Upper lobe of left lung (tissue), 6 donors: ENCODE results near the gene ATXN3. TPM values are rescaled to one million over a fixed set of nuclear protein-coding genes. Genes with fewer than 3 reads are reported as not detected.
"Not testable (repeated sequence)": the region's sequence is repeated elsewhere in the genome, so short reads cannot be mapped to it uniquely, and the experiment has no call there.

ENCODE experiments used
- ATAC-seq, 2 donors: fragments of 200-7000 bp; cut with Tn5 transposase; one replicate each; pipeline ENCODE4 v1.9.1; 2022; ENCODE audit warnings: mild to moderate bottlenecking in 2 of 2, moderate library complexity in 2 of 2; ENCODE audit not compliant: low FRiP score in 2 of 2
- DNase-seq, 2 donors: peaks; one replicate each; pipeline ENCODE4 v3.0.0-alpha.2; 2019 to 2020
- H3K27ac ChIP-seq, 4 donors: fragments of 200-600 bp; sonication (generic); one replicate each; pipeline ENCODE4 v1.5.1; 2016 to 2019
- H3K27me3 ChIP-seq, 4 donors: fragments of 200-600 bp; sonication (generic); one replicate each; pipeline ENCODE4 v1.5.1; 2017 to 2019
- H3K36me3 ChIP-seq, 4 donors: fragments of 200-600 bp; sonication (generic); one replicate each; pipeline ENCODE4 v1.5.1; 2016 to 2019
- H3K4me1 ChIP-seq, 4 donors: fragments of 200-600 bp; sonication (generic); one replicate each; pipeline ENCODE4 v1.5.1; 2018 to 2019
- H3K4me3 ChIP-seq, 4 donors: fragments of 200-600 bp; sonication (generic); one replicate each; pipeline ENCODE4 v1.5.1; 2017 to 2019; ENCODE audit warnings: mild to moderate bottlenecking in 2 of 4, moderate library complexity in 1 of 4
- H3K9me3 ChIP-seq, 4 donors: fragments of 200-600 bp; sonication (generic); one replicate each; pipeline ENCODE4 v1.5.1; 2018 to 2019
- CTCF ChIP-seq, 6 experiments: fragments of 450-650 bp in 4 of 6; fragments of 200-600 bp in 2 of 6; sonication (generic) in 2 of 6; IDR thresholded peaks; one replicate each; pipeline ENCODE4 v1.5.1; 2016 to 2019; ENCODE audit warnings: antibody characterized with exemption in 6 of 6
- EP300 ChIP-seq, 4 donors: sonication (generic); formaldehyde crosslinking; IDR thresholded peaks; one replicate each; pipeline ENCODE4 v1.5.1; 2017; ENCODE audit warnings: antibody characterized with exemption in 4 of 4, control low read depth in 2 of 4
- POLR2A ChIP-seq, 4 donors: fragments of 450-650 bp; IDR thresholded peaks; one replicate each; pipeline ENCODE4 v1.5.1; 2016 to 2017; ENCODE audit warnings: antibody characterized with exemption in 4 of 4, mild to moderate bottlenecking in 2 of 4
- POLR2AphosphoS5 ChIP-seq, 2 donors: sonication (generic); formaldehyde crosslinking; IDR thresholded peaks; one replicate each; pipeline ENCODE4 v1.5.1; 2017; ENCODE audit warnings: antibody characterized with exemption in 2 of 2
- WGBS, 2 donors: methylation state at CpG; one replicate each; pipeline ENCODE4 v1.1.5; 2017 to 2018; 5-methylcytosine and 5-hydroxymethylcytosine counted together
- total RNA-seq, 6 donors: library from RNA; depleted of rRNA in 4 of 6; stranded (reverse); fragments of >200 nt in 4 of 6; gene quantifications; one replicate each; pipeline versions ENCODE4 v1.1.0 to v1.2.1, GENCODE V29; 2016 to 2021
- donor health status: DM: no; HTN: no; CAD: no; lungs with moderate emphysema.
- donor health status: DM: no; HTN: yes; CAD: no; lungs with severe emphysema.

Gene ATXN3
- total RNA-seq, 6 donors from 2014 or later = 17.8 to 154 (median 31.6) TPM

DNA sequence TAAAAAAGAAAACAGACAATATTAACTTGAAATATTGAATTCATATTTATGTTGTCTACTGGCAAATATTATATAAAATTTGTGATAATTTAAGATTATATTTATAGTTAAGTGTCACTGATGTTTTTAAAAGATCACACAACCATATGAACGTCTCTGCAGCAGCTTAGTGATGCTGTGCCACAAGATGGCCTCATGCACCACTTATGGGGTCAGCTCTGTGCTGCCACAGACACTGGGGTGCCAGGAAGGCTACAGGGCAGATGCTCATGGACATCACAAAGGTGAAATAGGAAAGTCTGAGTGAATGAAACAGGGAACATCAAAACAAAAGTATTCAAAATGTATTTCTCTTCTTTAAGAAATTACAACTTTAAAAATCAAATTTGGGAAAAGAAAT lies 13.1 kb downstream of the ATXN3 start:
- 34 to 50% methylated on average over 1 of the region's 1 CpG for WGBS, 2 donors
- H3K27ac ChIP-seq = no peak overlapping the region
- no peaks in the 10 kb centered on the region for H3K27me3 ChIP-seq
- ATAC-seq (no peak), DNase-seq (no peak)
- no peaks in the 10 kb centered on the region for H3K9me3 ChIP-seq
- no peaks in the 10 kb centered on the region for H3K4me1 ChIP-seq
- H3K4me3 ChIP-seq = no peak overlapping the region
- peaks cover 13 to 60% (median 35%) of the 10 kb centered on the region in 4 donors for H3K36me3 ChIP-seq
- TF ChIP-seq POLR2AphosphoS5 (IDR thresholded peaks at IDR 0.05) (no peak), CTCF (IDR thresholded peaks at IDR 0.05) (no peak), EP300 (IDR thresholded peaks at IDR 0.05) (no peak)

DNA sequence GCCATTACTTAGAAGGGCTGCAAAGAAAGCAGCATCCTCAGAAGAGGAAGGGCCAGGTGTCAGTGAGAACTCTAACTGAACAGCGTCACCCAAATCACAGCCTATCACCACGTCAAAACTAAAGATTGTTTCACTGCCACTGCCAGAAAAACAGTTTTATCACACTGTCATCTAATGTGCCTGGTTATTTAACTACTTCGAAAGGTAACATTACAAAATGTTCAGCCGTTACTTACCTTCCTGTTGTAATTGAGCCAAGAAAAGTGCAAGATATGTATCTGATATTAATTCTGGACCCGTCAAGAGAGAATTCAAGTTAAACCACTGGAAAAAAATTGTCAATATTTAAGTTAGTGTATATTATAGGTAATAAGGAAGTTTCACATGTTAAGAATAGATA lies 17.9 kb downstream of the ATXN3 start:
- Histone ChIP-seq H3K27me3 (no peaks in the 10 kb centered on the region), H3K4me1 (no peaks in the 10 kb centered on the region), H3K9me3 (no peaks in the 10 kb centered on the region), H3K36me3 (peaks cover 6 to 79% (median 35%) of the 10 kb centered on the region in 4 donors), H3K27ac (no peak overlapping the region), H3K4me3 (no peak overlapping the region)
- ATAC-seq = no peak
- TF ChIP-seq POLR2A (IDR thresholded peaks at IDR 0.05) (no peak), POLR2AphosphoS5 (IDR thresholded peaks at IDR 0.05) (no peak), CTCF (IDR thresholded peaks at IDR 0.05) (no peak), EP300 (IDR thresholded peaks at IDR 0.05) (no peak)
- WGBS, 2 donors = 92 to 96% methylated on average over 5 of the region's 5 CpGs
- DNase-seq = no peak

DNA sequence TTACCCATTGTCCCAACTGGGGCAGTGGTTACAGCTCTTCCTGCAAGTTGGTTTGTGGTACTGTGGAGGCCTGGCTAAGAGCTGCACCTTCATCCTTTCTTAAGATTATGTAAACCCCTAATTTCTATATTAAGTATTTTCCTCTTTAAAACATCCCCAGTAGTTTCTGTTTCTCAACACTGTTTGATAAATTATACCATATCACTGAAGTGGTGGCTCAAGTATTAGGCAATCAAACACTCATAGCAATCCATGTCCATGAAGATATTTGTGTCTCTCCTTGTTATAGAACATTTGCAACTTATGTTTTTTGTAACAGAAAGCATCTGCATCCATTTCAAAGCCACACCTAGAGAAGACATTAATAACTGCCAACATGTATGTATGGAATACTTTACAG lies 31.8 kb downstream of the ATXN3 start:
- ATAC-seq (no peak), DNase-seq (no peak)
- Histone ChIP-seq H3K9me3 (no peaks in the 10 kb centered on the region), H3K27ac (no peak overlapping the region), H3K27me3 (no peaks in the 10 kb centered on the region), H3K36me3 (peaks cover 7 to 77% (median 45%) of the 10 kb centered on the region in 4 donors), H3K4me3 (no peak overlapping the region), H3K4me1 (peaks cover 0 to 9% (median 2%) of the 10 kb centered on the region in 4 donors)
- TF ChIP-seq POLR2A (IDR thresholded peaks at IDR 0.05) (no peak), POLR2AphosphoS5 (IDR thresholded peaks at IDR 0.05) (no peak), CTCF (IDR thresholded peaks at IDR 0.05) (no peak), EP300 (IDR thresholded peaks at IDR 0.05) (no peak)

DNA sequence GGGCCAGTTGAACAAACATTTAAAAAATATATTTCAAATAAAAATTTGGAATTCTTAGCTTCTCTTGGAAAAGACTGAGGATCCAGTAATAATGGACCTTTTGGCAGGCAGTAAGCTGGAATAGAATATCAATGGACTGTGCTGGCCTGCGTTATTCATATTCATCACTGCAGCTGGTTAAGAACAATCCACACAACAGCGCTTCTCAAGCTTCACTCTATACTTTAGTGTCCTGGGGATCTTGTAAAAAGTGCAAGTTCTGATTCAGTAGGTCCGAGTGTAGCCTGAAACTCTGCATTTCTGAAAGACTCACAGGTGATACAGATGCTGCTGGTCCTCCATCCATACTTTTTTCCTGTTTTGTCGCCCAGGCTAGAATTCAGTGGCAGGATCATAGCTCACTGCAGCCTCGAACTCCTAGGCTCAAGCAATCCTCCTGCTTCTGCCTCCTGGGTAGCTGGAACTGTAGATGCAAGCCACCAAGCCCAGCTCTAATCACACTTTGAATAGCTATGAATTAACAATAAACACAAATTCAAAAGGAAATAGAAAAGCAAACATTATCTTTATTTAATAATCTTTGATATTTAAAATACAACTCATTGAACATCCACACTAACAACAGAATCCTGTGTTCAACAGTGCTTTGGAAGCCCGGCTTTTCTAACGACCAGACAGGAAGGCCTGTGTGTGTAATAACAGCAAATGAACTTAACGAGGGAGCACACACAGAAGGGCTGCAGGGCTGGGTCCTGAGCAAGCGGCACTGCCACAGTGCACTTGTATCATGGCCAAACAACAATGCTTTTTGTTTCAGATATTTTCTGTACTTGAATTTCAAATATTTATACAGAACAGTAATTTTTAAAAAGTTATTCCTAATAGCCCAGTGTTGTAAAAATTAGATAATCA lies 48.1 kb downstream of the ATXN3 start:
- no peak overlapping the region for H3K4me3 ChIP-seq
- TF ChIP-seq EP300 (IDR thresholded peaks at IDR 0.05) = no peak
- TF ChIP-seq POLR2A (IDR thresholded peaks at IDR 0.05) = no peak
- no peak for TF ChIP-seq CTCF (IDR thresholded peaks at IDR 0.05)
- no peak for TF ChIP-seq POLR2AphosphoS5 (IDR thresholded peaks at IDR 0.05)
- no peak overlapping the region for H3K27ac ChIP-seq
- H3K27me3 ChIP-seq = no peaks in the 10 kb centered on the region
- WGBS, 2 donors = 80 to 84% methylated on average over 9 of the region's 9 CpGs
- no peak for DNase-seq
- ATAC-seq = no peak
- peaks cover 0 to 22% (median 0%) of the 10 kb centered on the region in 4 donors for H3K36me3 ChIP-seq
- no peaks in the 10 kb centered on the region for H3K4me1 ChIP-seq
- no peaks in the 10 kb centered on the region for H3K9me3 ChIP-seq

DNA sequence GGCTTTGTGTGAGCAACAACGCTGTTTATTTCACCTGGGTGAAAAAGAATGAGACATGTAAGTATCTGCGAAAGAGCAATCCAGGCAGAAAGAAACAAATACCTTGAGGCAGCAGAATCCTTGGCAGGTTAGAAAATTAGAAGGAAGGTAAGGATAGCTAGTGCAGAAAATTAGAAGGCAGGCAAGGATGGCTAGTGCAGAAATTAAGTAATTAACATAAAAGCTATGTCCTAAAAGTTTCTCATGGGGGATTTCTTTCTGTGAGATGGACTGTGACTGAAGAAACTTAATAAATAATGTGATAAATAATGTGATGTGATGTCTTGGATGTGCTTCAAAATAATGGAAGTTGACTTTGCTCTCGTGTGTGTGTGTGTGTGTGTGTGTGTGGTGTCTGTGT lies 56.6 kb downstream of the ATXN3 start:
- TF ChIP-seq POLR2A (IDR thresholded peaks at IDR 0.05) = no peak
- no peak for TF ChIP-seq EP300 (IDR thresholded peaks at IDR 0.05)
- no peak for TF ChIP-seq CTCF (IDR thresholded peaks at IDR 0.05)
- TF ChIP-seq POLR2AphosphoS5 (IDR thresholded peaks at IDR 0.05) = no peak
- H3K27me3 ChIP-seq = no peaks in the 10 kb centered on the region
- ATAC-seq (no peak), DNase-seq (no peak)
- H3K9me3 ChIP-seq = no peaks in the 10 kb centered on the region
- no peaks in the 10 kb centered on the region for H3K4me1 ChIP-seq
- H3K36me3 ChIP-seq = peaks cover 0 to 5% (median 2%) of the 10 kb centered on the region in 4 donors
- no peak overlapping the region for H3K4me3 ChIP-seq
- WGBS, 2 donors = 88 to 93% methylated on average over 3 of the region's 3 CpGs
- H3K27ac ChIP-seq = no peak overlapping the region

- H3K36me3 ChIP-seq, H3K4me1 ChIP-seq, H3K4me3 ChIP-seq, DNase-seq, H3K9me3 ChIP-seq, ATAC-seq, H3K27ac ChIP-seq, H3K27me3 ChIP-seq: not testable (repeated sequence)
- 95 to 98% methylated on average over 12 of the region's 12 CpGs for WGBS, 2 donors
Measured at GRCh38 chr14:92049221-92049620, 57.2 kb downstream of the ATXN3 start.

DNA sequence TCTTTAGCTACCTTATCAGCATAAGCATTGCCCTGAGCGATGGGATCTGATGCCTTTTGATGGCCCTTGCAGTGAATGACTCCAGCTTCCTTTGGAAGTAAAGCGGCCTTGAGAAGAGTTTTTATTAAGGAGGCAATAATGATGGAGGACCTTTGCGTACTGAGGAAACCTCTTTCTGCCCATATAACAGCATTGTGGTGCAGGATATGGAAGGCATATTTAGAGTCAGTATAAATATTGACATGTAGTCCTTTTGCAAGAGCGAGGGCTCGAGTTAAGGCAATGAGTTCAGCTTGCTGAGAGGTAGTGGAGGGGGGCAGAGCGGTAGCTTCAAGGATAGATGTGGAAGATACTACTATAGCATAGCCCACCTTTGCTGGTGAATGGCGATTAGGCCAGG lies 60.5 kb downstream of the ATXN3 start:
- H3K27me3 ChIP-seq, H3K4me1 ChIP-seq, H3K27ac ChIP-seq, DNase-seq, H3K4me3 ChIP-seq, H3K9me3 ChIP-seq, ATAC-seq, H3K36me3 ChIP-seq: not testable (repeated sequence)
- 94 to 96% methylated on average over 7 of the region's 7 CpGs for WGBS, 2 donors
